Measurements from ENCODE around the gene MICALL1. TPM values are rescaled to one million over a fixed set of nuclear protein-coding genes. Genes with fewer than 3 reads are reported as not detected.
A peak's percentile ranks its signal among the peaks of the same experiment; 100 is the strongest.

The MICALL1 gene
- total and polyA plus RNA-seq, 2 donors, result 5.5 to 13.7 TPM

DNA sequence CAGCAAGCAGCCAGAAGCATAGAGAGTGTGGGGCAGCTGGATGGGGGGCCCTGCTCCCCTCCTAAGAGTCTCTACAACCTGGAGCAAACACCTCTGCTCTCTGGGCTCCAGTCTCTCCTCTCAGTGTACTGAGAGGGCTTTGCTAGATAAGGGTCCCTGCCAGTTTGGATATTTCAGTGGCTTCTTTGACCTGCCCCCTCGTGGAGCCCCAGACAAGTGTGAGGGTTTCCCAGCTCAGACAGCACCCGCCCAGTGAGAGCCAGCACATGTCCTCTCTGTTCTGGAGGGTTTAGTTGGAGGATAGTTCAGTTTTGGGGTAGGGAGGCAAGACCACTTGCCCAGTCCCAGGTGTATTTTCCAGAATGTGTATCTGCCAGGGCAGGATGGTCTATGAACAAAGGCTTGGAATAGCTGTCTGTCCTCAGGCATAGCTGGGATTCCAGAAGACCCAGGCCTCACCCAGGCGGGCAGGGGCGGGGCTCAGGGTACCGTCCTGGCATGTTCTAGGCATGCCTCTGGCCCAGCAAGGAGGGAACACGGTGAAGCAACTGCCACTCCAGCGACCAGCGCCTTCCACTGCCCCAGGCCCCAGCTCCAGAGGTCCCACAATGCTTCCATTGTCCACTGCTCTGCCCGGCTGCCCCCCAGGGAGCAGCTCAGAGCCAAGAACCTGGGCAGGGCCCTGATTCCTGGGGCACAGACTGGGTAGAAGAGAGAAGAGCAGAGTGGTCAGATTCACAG, 7.5 kb upstream of the MICALL1 start:
- peaks cover 4 to 26% of the 10 kb centered on the region in 2 donors for H3K4me1 ChIP-seq (ENCODE audit: control insufficient read depth in 2 of 2, insufficient read depth in 2 of 2, low read length in 2 of 2)
- no peaks in the 10 kb centered on the region for H3K36me3 ChIP-seq (ENCODE audit: control insufficient read depth in 2 of 2, insufficient read depth in 2 of 2, low read length in 1 of 2)
- H3K27me3 ChIP-seq (ENCODE audit: control insufficient read depth in 2 of 2, insufficient read depth in 1 of 2, low read length in 1 of 2), result no peaks in the 10 kb centered on the region
- no peaks in the 10 kb centered on the region for H3K9me3 ChIP-seq (ENCODE audit: control insufficient read depth in 2 of 2, insufficient read depth in 1 of 2, low read length in 1 of 2)
- no peak for DNase-seq (ENCODE audit: low read depth in 6 of 9, low spot score in 9 of 9)
- WGBS, result 94% methylated on average over 9 of the region's 9 CpGs
- H3K4me3 ChIP-seq (ENCODE audit: low read length in 2 of 2), result no peak overlapping the region
- peak overlapping the region in 1 of 2 donors; percentile 38 for H3K27ac ChIP-seq (ENCODE audit: low read depth in 1 of 2, low read length in 1 of 2)

DNA sequence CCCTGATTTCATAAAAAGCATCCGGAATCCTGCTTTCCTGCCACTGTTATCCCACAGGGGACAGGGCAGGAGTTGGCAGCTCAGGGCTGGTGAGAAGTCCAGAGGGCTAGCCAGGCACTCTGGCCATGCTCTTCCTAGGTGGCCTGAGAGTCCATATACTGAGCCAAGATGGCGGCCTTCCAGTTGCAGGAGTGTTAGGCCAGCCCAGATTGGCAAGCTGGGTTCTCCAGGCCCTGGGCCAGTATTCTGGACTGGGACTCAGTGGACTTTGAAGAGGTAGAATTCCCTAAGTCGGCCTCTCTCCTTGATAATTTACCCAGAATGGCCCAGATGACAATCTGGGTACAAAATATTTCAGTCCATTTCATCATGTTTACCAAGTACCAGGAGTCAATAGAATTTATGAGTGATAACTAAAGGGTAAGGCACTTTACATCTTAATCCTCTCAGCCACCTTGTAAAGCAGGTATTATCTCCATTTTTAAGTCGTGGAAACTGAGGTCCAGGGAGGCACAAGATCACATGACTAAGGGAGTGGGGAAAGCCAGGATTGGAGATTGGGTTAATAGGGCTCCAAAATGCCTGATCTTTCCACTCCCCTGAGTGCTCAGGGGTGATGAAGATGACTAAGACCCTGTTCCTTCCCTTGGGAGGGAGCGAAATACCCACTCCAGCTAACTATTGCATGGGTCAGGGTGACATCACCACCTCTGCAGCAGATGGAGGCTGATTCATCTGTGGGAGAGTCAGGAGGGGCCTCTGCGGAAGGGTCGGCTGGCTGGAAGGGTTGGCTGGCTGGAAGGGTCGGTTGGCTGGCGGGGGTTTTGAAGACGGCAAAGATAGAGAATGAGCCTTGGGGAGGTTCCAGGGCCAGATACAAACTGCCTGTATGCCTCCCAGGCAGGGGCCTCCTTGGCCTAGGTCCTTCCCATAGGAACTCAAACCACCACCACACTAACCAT, 1.2 kb upstream of the MICALL1 start:
- Histone ChIP-seq H3K27ac (ENCODE audit: low read depth in 1 of 2, low read length in 1 of 2) (no peak overlapping the region), H3K27me3 (ENCODE audit: control insufficient read depth in 2 of 2, insufficient read depth in 1 of 2, low read length in 1 of 2) (no peaks in the 10 kb centered on the region), H3K4me3 (ENCODE audit: low read length in 2 of 2) (no peak overlapping the region), H3K4me1 (ENCODE audit: control insufficient read depth in 2 of 2, insufficient read depth in 2 of 2, low read length in 2 of 2) (peaks cover 3 to 10% of the 10 kb centered on the region in 2 donors), H3K36me3 (ENCODE audit: control insufficient read depth in 2 of 2, insufficient read depth in 2 of 2, low read length in 1 of 2) (no peaks in the 10 kb centered on the region), H3K9me3 (ENCODE audit: control insufficient read depth in 2 of 2, insufficient read depth in 1 of 2, low read length in 1 of 2) (no peaks in the 10 kb centered on the region)
- no peak for DNase-seq (ENCODE audit: low read depth in 6 of 9, low spot score in 9 of 9)
- WGBS, result 96% methylated on average over 10 of the region's 10 CpGs

DNA sequence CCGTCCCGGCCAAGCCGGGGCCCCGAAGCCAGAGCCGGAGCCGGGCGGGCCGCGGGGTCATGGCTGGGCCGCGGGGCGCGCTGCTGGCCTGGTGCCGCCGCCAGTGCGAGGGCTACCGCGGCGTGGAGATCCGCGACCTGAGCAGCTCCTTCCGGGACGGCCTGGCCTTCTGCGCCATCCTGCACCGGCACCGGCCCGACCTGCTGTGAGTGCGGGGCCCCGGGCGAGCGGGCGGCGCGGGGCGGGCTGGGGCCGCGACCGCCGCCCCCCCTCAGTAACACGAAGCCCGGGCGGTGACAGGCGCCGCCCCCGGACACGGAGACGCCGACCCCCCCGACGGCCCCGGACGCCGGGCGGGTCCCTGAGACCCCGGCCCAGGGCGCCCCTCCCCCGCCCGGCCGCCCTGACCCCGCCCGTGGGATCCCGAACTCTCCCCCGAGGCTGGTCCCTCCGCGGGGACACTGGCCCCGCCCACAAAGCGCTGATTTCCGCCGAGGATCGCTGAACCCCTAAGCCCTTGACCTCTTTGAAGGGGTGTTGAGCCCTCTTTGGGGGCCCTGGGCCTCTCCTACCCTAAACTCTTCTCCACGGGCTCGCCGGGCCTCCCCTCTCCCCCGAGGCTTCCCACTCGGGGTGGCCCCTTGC, 389 bp downstream of the MICALL1 start:
- Histone ChIP-seq H3K27me3 (ENCODE audit: control insufficient read depth in 2 of 2, insufficient read depth in 1 of 2, low read length in 1 of 2) (no peaks in the 10 kb centered on the region), H3K9me3 (ENCODE audit: control insufficient read depth in 2 of 2, insufficient read depth in 1 of 2, low read length in 1 of 2) (no peaks in the 10 kb centered on the region), H3K27ac (ENCODE audit: low read depth in 1 of 2, low read length in 1 of 2) (peak overlapping the region in 1 of 2 donors; percentile 72), H3K4me3 (ENCODE audit: low read length in 2 of 2) (peak overlapping the region; percentile 42 to 88), H3K4me1 (ENCODE audit: control insufficient read depth in 2 of 2, insufficient read depth in 2 of 2, low read length in 2 of 2) (peaks cover 3 to 10% of the 10 kb centered on the region in 2 donors), H3K36me3 (ENCODE audit: control insufficient read depth in 2 of 2, insufficient read depth in 2 of 2, low read length in 1 of 2) (no peaks in the 10 kb centered on the region)
- WGBS, result 1% methylated on average over 75 of the region's 75 CpGs
- DNase-seq (ENCODE audit: low read depth in 6 of 9, low spot score in 9 of 9), result peak in 2 of 9 donors; percentile 30 to 35

DNA sequence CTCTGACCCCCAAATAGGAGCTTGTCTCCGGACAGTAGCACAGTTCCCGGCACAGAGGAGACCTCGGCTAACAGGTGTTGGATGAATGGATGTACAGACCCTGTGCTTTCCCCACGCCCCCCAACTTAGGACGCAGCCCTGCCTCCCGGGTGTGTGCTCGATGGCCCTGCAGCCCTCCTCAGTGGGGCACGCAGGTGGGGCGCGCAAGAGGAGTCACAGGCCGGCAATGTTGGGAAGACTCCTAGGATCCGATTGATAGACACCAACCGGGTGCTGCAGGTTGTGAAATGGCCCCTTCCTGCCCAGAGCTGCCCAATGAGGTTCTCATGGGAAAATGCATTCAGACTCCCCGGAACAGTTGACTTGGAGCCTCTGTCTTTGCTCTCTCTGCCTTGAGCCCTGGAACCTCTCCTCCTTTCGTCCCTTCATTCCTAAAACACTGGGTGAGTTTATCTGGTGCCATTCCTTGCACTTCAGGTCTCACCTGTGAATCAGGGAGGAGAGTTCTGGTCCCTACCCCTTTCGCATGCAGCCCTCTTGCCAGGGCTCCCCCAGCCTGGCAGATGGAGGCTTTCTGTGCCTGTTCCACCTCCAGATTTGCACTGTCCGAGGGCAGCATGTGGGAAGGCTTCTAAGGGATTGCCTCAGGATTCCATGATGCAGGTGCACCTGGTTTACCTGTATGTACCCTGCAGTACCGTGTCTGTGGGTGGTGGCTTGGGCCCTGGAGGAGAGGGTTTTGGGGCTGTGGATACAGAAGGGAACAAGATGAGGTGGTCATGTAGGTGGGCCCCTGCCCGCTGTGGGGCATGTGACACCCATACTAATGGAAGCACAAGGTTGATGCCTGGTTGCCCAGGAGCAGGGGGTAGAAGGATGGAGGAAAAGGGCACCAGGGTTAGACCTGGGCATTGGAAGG, 1.2 kb downstream of the MICALL1 start:
- H3K4me1 ChIP-seq (ENCODE audit: control insufficient read depth in 2 of 2, insufficient read depth in 2 of 2, low read length in 2 of 2), result peaks cover 3 to 10% of the 10 kb centered on the region in 2 donors
- H3K4me3 ChIP-seq (ENCODE audit: low read length in 2 of 2), result peak overlapping the region; percentile 42 to 88
- DNase-seq (ENCODE audit: low read depth in 6 of 9, low spot score in 9 of 9), result no peak
- no peaks in the 10 kb centered on the region for H3K9me3 ChIP-seq (ENCODE audit: control insufficient read depth in 2 of 2, insufficient read depth in 1 of 2, low read length in 1 of 2)
- WGBS, result 81% methylated on average over 19 of the region's 19 CpGs
- no peaks in the 10 kb centered on the region for H3K27me3 ChIP-seq (ENCODE audit: control insufficient read depth in 2 of 2, insufficient read depth in 1 of 2, low read length in 1 of 2)
- H3K36me3 ChIP-seq (ENCODE audit: control insufficient read depth in 2 of 2, insufficient read depth in 2 of 2, low read length in 1 of 2), result peaks cover 0 to 5% of the 10 kb centered on the region in 2 donors
- no peak overlapping the region for H3K27ac ChIP-seq (ENCODE audit: low read depth in 1 of 2, low read length in 1 of 2)

DNA sequence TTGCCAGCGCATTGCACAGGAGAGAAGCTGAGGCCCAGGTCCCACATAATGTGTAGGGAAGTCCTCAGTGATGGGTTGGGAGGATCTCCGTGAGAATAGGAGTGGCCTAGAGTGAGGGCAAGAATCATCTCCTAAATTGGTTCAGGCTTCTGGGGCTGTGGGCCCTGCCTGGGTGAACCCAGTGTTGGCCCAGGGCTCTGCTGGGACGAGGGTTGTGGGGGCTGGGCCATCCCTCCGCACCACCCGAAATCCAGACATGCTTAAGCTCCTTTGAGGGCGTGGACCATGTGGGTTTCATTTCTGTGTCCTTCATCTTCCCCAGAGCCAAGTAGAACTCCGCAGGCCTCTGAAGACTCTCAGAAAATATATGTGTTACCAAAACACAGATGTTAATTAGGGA, 3.7 kb downstream of the MICALL1 start:
- no peak for DNase-seq (ENCODE audit: low read depth in 6 of 9, low spot score in 9 of 9)
- H3K9me3 ChIP-seq (ENCODE audit: control insufficient read depth in 2 of 2, insufficient read depth in 1 of 2, low read length in 1 of 2), result no peaks in the 10 kb centered on the region
- WGBS, result 96% methylated on average over 7 of the region's 7 CpGs
- no peak overlapping the region for H3K27ac ChIP-seq (ENCODE audit: low read depth in 1 of 2, low read length in 1 of 2)
- no peaks in the 10 kb centered on the region for H3K27me3 ChIP-seq (ENCODE audit: control insufficient read depth in 2 of 2, insufficient read depth in 1 of 2, low read length in 1 of 2)
- H3K4me3 ChIP-seq (ENCODE audit: low read length in 2 of 2), result no peak overlapping the region
- H3K36me3 ChIP-seq (ENCODE audit: control insufficient read depth in 2 of 2, insufficient read depth in 2 of 2, low read length in 1 of 2), result peaks cover 4 to 7% of the 10 kb centered on the region in 2 donors
- peaks cover 3 to 10% of the 10 kb centered on the region in 2 donors for H3K4me1 ChIP-seq (ENCODE audit: control insufficient read depth in 2 of 2, insufficient read depth in 2 of 2, low read length in 2 of 2)

DNA sequence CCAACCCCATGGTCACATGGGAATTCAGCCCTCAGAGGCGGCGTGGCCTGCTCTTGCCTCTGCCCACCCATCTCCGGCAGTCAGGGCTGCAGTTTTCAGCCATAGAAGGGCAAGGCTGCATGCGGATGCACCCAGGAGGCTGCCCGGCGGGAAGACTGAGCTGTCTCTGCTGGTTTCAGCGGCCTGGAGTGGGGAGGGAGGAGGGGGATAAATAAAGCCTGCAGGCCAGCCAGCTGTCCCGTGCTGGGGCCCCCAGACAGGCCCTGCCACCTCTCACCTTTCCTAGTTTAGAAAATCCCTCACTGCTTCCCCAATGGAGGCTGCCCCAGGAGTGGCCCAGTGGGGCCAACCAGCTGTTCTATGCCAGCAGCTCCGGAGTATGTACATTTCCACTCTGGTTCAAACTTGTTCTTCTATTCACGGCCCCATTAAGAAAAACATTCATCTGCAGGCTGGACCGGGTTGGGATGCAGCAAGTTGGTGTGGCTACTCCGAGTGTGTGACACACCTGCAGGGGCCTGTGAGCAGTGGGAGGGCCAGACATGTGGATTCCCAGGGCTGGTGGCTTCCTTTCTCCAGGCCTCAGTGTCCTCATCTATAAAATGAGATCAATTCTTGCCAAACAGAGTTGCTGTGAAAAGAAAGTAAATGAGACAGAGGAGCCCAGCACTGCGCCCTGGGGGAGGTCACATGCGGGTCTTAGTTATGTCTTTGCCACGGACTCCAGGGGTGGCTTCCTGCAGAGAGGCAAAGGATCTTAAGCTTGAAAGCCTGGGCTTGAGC, 5.0 kb downstream of the MICALL1 start:
- no peak for DNase-seq (ENCODE audit: low read depth in 6 of 9, low spot score in 9 of 9)

DNA sequence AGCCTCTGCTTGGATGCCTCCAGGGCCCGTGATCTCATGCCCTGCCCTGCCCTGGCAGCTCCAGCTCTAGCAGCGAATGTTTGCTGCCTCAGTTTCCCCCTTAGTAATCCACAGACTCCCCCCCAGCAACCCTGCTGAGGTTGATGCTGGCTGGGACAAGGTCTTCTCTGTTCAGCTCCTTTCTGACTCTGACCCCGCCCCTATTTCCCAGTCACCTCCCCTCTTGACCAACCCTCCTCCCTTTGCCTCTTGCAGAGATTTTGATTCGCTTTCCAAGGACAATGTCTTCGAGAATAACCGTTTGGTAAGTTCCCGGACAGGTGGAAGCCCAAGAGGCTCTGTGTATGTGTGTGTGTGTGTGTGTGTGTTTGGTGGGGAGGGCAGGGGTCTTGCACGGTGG, 5.6 kb downstream of the MICALL1 start:
- H3K4me1 ChIP-seq (ENCODE audit: control insufficient read depth in 2 of 2, insufficient read depth in 2 of 2, low read length in 2 of 2), result peaks cover 3 to 4% of the 10 kb centered on the region in 2 donors
- H3K36me3 ChIP-seq (ENCODE audit: control insufficient read depth in 2 of 2, insufficient read depth in 2 of 2, low read length in 1 of 2), result peaks cover 7 to 15% of the 10 kb centered on the region in 2 donors
- H3K27ac ChIP-seq (ENCODE audit: low read depth in 1 of 2, low read length in 1 of 2), result no peak overlapping the region
- no peaks in the 10 kb centered on the region for H3K27me3 ChIP-seq (ENCODE audit: control insufficient read depth in 2 of 2, insufficient read depth in 1 of 2, low read length in 1 of 2)
- DNase-seq (ENCODE audit: low read depth in 6 of 9, low spot score in 9 of 9), result no peak
- WGBS, result 97% methylated on average over 8 of the region's 8 CpGs
- H3K9me3 ChIP-seq (ENCODE audit: control insufficient read depth in 2 of 2, insufficient read depth in 1 of 2, low read length in 1 of 2), result no peaks in the 10 kb centered on the region
- no peak overlapping the region for H3K4me3 ChIP-seq (ENCODE audit: low read length in 2 of 2)

More for the DNA sequence above, 5.0 kb downstream of the MICALL1 start:
- no peaks in the 10 kb centered on the region for H3K27me3 ChIP-seq (ENCODE audit: control insufficient read depth in 2 of 2, insufficient read depth in 1 of 2, low read length in 1 of 2)
- WGBS, result 93% methylated on average over 15 of the region's 15 CpGs
- no peaks in the 10 kb centered on the region for H3K9me3 ChIP-seq (ENCODE audit: control insufficient read depth in 2 of 2, insufficient read depth in 1 of 2, low read length in 1 of 2)
- H3K36me3 ChIP-seq (ENCODE audit: control insufficient read depth in 2 of 2, insufficient read depth in 2 of 2, low read length in 1 of 2), result peaks cover 4 to 9% of the 10 kb centered on the region in 2 donors
- H3K4me3 ChIP-seq (ENCODE audit: low read length in 2 of 2), result no peak overlapping the region
- no peak overlapping the region for H3K27ac ChIP-seq (ENCODE audit: low read depth in 1 of 2, low read length in 1 of 2)
- H3K4me1 ChIP-seq (ENCODE audit: control insufficient read depth in 2 of 2, insufficient read depth in 2 of 2, low read length in 2 of 2), result peaks cover 3 to 5% of the 10 kb centered on the region in 2 donors

DNA sequence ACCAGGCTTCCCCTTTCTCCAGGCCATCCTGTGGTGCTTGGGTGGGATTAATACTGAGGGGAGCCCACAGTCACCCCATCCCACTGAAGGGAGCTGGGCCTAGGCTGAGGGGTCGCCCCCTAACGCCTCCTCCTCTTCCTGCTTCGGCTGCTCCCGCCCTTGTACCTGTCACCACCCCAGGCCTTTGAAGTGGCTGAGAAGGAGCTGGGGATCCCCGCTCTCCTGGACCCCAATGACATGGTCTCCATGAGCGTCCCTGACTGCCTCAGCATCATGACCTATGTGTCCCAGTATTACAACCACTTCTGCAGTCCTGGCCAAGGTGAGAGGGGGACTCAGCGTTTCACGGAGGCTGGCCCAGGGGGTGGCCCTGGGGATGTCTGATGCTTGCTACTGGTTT, 6.1 kb downstream of the MICALL1 start:
- Histone ChIP-seq H3K27me3 (ENCODE audit: control insufficient read depth in 2 of 2, insufficient read depth in 1 of 2, low read length in 1 of 2) (no peaks in the 10 kb centered on the region), H3K36me3 (ENCODE audit: control insufficient read depth in 2 of 2, insufficient read depth in 2 of 2, low read length in 1 of 2) (peaks cover 9 to 19% of the 10 kb centered on the region in 2 donors), H3K27ac (ENCODE audit: low read depth in 1 of 2, low read length in 1 of 2) (no peak overlapping the region), H3K9me3 (ENCODE audit: control insufficient read depth in 2 of 2, insufficient read depth in 1 of 2, low read length in 1 of 2) (no peaks in the 10 kb centered on the region), H3K4me3 (ENCODE audit: low read length in 2 of 2) (no peak overlapping the region), H3K4me1 (ENCODE audit: control insufficient read depth in 2 of 2, insufficient read depth in 2 of 2, low read length in 2 of 2) (peaks cover 0 to 3% of the 10 kb centered on the region in 2 donors)
- no peak for DNase-seq (ENCODE audit: low read depth in 6 of 9, low spot score in 9 of 9)
- WGBS, result 82% methylated on average over 8 of the region's 8 CpGs

Measured in thymus (tissue), 11 donors.